ENCODE data around the gene KIF26B. TPM values are rescaled to one million over a fixed set of nuclear protein-coding genes. Genes with fewer than 3 reads are reported as not detected.

KIF26B gene
- total and polyA plus RNA-seq, 8 donors: 0.27 to 4.5 (median 0.63) TPM

- no peaks in the 10 kb centered on the region for H3K4me1 ChIP-seq
- no peak overlapping the region for H3K4me3 ChIP-seq
- intact Hi-C loops (cut with DNase I): no loop called here
- H3K36me3 ChIP-seq: no peaks in the 10 kb centered on the region
- no peak for TF ChIP-seq CTCF (IDR thresholded peaks at IDR 0.05)
- ATAC-seq (no peak), FAIRE-seq (no peak), DNase-seq (no peak)
- 74 to 85% methylated on average over 7 of the region's 7 CpGs for WGBS, 2 donors
- H3K27ac ChIP-seq: no peak overlapping the region
- no peaks in the 10 kb centered on the region for H3K9me3 ChIP-seq
- no peaks in the 10 kb centered on the region for H3K27me3 ChIP-seq
Observed at GRCh38 chr1:245475126-245475525, 320.3 kb downstream of the KIF26B start.

- FAIRE-seq: no peak
- intact Hi-C loops (cut with DNase I): no loop called here
- no peaks in the 10 kb centered on the region for H3K9me3 ChIP-seq
- DNase-seq: no peak
- WGBS, 2 donors: 57 to 76% methylated on average over 6 of the region's 6 CpGs
- H3K27ac ChIP-seq: no peak overlapping the region
- no peaks in the 10 kb centered on the region for H3K27me3 ChIP-seq
- no peaks in the 10 kb centered on the region for H3K36me3 ChIP-seq
- no peak overlapping the region for H3K4me3 ChIP-seq
- TF ChIP-seq CTCF (IDR thresholded peaks at IDR 0.05): no peak
- no peak for ATAC-seq
- no peaks in the 10 kb centered on the region for H3K4me1 ChIP-seq
Observed at GRCh38 chr1:245475961-245476516, 321.3 kb downstream of the KIF26B start.

GRCh38 chr1:245477941-245478340, 323.2 kb downstream of the KIF26B start:
- no peak overlapping the region for H3K27ac ChIP-seq
- ATAC-seq (no peak), DNase-seq (no peak), FAIRE-seq (no peak)
- WGBS, 2 donors: 58 to 64% methylated on average over 8 of the region's 8 CpGs
- H3K9me3 ChIP-seq: no peaks in the 10 kb centered on the region
- TF ChIP-seq CTCF (IDR thresholded peaks at IDR 0.05): no peak
- no peaks in the 10 kb centered on the region for H3K36me3 ChIP-seq
- intact Hi-C loops (cut with DNase I): no loop called here
- no peak overlapping the region for H3K4me3 ChIP-seq
- no peaks in the 10 kb centered on the region for H3K27me3 ChIP-seq
- H3K4me1 ChIP-seq: no peaks in the 10 kb centered on the region

- Histone ChIP-seq H3K4me1 (no peaks in the 10 kb centered on the region), H3K9me3 (no peaks in the 10 kb centered on the region), H3K4me3 (no peak overlapping the region), H3K27ac (no peak overlapping the region), H3K27me3 (no peaks in the 10 kb centered on the region), H3K36me3 (no peaks in the 10 kb centered on the region)
- no peak for FAIRE-seq
- intact Hi-C loops (cut with DNase I): no loop called here
- no peak for TF ChIP-seq CTCF (IDR thresholded peaks at IDR 0.05)
- DNase-seq: no peak
- 82 to 86% methylated on average over 6 of the region's 6 CpGs for WGBS, 2 donors
- peak in 1 of 4 donors; percentile 27 for ATAC-seq
Observed at GRCh38 chr1:245480393-245481120, 325.8 kb downstream of the KIF26B start.

GRCh38 chr1:245481261-245481660, 326.5 kb downstream of the KIF26B start:
- DNase-seq (no peak), ATAC-seq (no peak), FAIRE-seq (no peak)
- no peak overlapping the region for H3K27ac ChIP-seq
- no peak overlapping the region for H3K4me3 ChIP-seq
- intact Hi-C loops (cut with DNase I): no loop called here
- no peak for TF ChIP-seq CTCF (IDR thresholded peaks at IDR 0.05)
- no peaks in the 10 kb centered on the region for H3K9me3 ChIP-seq
- H3K36me3 ChIP-seq: no peaks in the 10 kb centered on the region
- WGBS, 2 donors: 65 to 67% methylated on average over 6 of the region's 6 CpGs
- no peaks in the 10 kb centered on the region for H3K4me1 ChIP-seq
- H3K27me3 ChIP-seq: no peaks in the 10 kb centered on the region

All from pancreas (tissue), 10 donors.